Trophoblast cell (in vitro differentiated cells and primary cell): ENCODE measurements around the gene SRGAP3.

ENCODE experiments used
- DNase-seq, 2 donors: peaks; one replicate each; pipeline ENCODE4 v3.0.0-alpha.2; 2016
- H2AFZ ChIP-seq: 2 replicates; pipeline ENCODE4 v1.6.1; 2013; ENCODE audit warnings: low read length, moderate library complexity, mild to moderate bottlenecking; ENCODE audit not compliant: insufficient read depth, poor library complexity
- H2AK5ac ChIP-seq: 2 replicates; pipeline ENCODE4 v1.6.1; 2013; ENCODE audit warnings: mild to moderate bottlenecking, low read length
- H2BK120ac ChIP-seq: 2 replicates; pipeline ENCODE4 v1.6.1; 2013; ENCODE audit warnings: low read length, mild to moderate bottlenecking, moderate library complexity; ENCODE audit not compliant: insufficient read depth, poor library complexity
- H2BK12ac ChIP-seq: 2 replicates; pipeline ENCODE4 v1.6.1; 2013; ENCODE audit warnings: mild to moderate bottlenecking, low read length, moderate library complexity
- H2BK5ac ChIP-seq: 2 replicates; pipeline ENCODE4 v1.6.1; 2013; ENCODE audit warnings: low read length, low read depth, moderate library complexity, mild to moderate bottlenecking; ENCODE audit not compliant: poor library complexity
- H3K14ac ChIP-seq: 2 replicates; pipeline ENCODE4 v1.6.1; 2013; ENCODE audit warnings: mild to moderate bottlenecking, low read length
- H3K18ac ChIP-seq: 2 replicates; pipeline ENCODE4 v1.6.1; 2013; ENCODE audit warnings: mild to moderate bottlenecking, low read length
- H3K23ac ChIP-seq: 2 replicates; pipeline ENCODE4 v1.6.1; 2013; ENCODE audit warnings: low read length
- H3K27ac ChIP-seq: 2 replicates; pipeline ENCODE4 v1.5.1; 2013; ENCODE audit warnings: low read depth, mild to moderate bottlenecking, inconsistent platforms, low read length, moderate library complexity
- H3K27me3 ChIP-seq: 2 replicates; pipeline ENCODE4 v1.6.1; 2013; ENCODE audit warnings: inconsistent platforms, mild to moderate bottlenecking, low read length, moderate library complexity; ENCODE audit not compliant: insufficient read depth
- H3K36me3 ChIP-seq, 2 experiments: 1 replicate in 1 of 2; 2 replicates in 1 of 2; pipeline ENCODE4 v1.6.1; 2013; ENCODE audit warnings: low read length in 2 of 2, mild to moderate bottlenecking in 2 of 2, moderate library complexity in 1 of 2; ENCODE audit not compliant: insufficient read depth in 2 of 2, control insufficient read depth in 1 of 2
- H3K4ac ChIP-seq: 2 replicates; pipeline ENCODE4 v1.6.1; 2013; ENCODE audit warnings: low read depth, mild to moderate bottlenecking, low read length, moderate library complexity
- H3K4me1 ChIP-seq, 2 experiments: 1 replicate in 1 of 2; 2 replicates in 1 of 2; pipeline ENCODE4 v1.6.1; 2013; ENCODE audit warnings: low read length in 2 of 2, mild to moderate bottlenecking in 2 of 2, moderate library complexity in 1 of 2; ENCODE audit not compliant: insufficient read depth in 2 of 2, control insufficient read depth in 1 of 2
- H3K4me2 ChIP-seq: 2 replicates; pipeline ENCODE4 v1.6.1; 2013; ENCODE audit warnings: inconsistent platforms, mild to moderate bottlenecking, low read length, moderate library complexity
- H3K4me3 ChIP-seq: 2 replicates; pipeline ENCODE4 v1.5.1; 2013; ENCODE audit warnings: mild to moderate bottlenecking, low read depth, low read length, inconsistent platforms
- H3K79me1 ChIP-seq: one replicate; pipeline ENCODE4 v1.6.1; 2013; ENCODE audit warnings: low read length
- H3K79me2 ChIP-seq: 2 replicates; pipeline ENCODE4 v1.6.1; 2013; ENCODE audit warnings: low read length, mild to moderate bottlenecking; ENCODE audit not compliant: control insufficient read depth, insufficient read depth, poor library complexity
- H3K9ac ChIP-seq: 2 replicates; pipeline ENCODE4 v1.6.1; 2013; ENCODE audit warnings: mild to moderate bottlenecking, low read length
- H3K9me3 ChIP-seq: 2 replicates; pipeline ENCODE4 v1.6.1; 2013; ENCODE audit warnings: low read depth, mild to moderate bottlenecking, control low read depth, inconsistent platforms, low read length; ENCODE audit not compliant: insufficient read depth
- H4K12ac ChIP-seq: 2 replicates; pipeline ENCODE4 v1.6.1; 2013; ENCODE audit warnings: low read depth, mild to moderate bottlenecking, low read length, moderate library complexity
- H4K8ac ChIP-seq: 2 replicates; pipeline ENCODE4 v1.6.1; 2013; ENCODE audit warnings: low read depth, mild to moderate bottlenecking, low read length, moderate library complexity
- H4K91ac ChIP-seq: one replicate; pipeline ENCODE4 v1.6.1; 2013; ENCODE audit warnings: low read depth, mild to moderate bottlenecking, low read length, moderate library complexity
- WGBS: extraction: QIAGEN DNeasy Blood & Tissue Kit; methylation state at CpG from one replicate; pipeline ENCODE4 v1.1.7; 2013; ENCODE audit warnings: missing lambda C conversion rate; ENCODE audit not compliant: insufficient read length, insufficient coverage; ENCODE audit errors: extremely low coverage; 5-methylcytosine and 5-hydroxymethylcytosine counted together

SRGAP3 gene

GRCh38 chr3:8984081-8984480 lies 265.4 kb downstream of the SRGAP3 start:
- Histone ChIP-seq H3K14ac (no peak overlapping the region), H3K79me2 (peaks cover under 1% of the 10 kb centered on the region), H2AK5ac (no peak overlapping the region), H2BK5ac (no peak overlapping the region), H3K4me1 (peaks cover 8 to 17% of the 10 kb centered on the region in 2 experiments), H2BK12ac (no peak overlapping the region), H3K23ac (no peak overlapping the region), H3K4me2 (no peak overlapping the region), H3K36me3 (no peaks in the 10 kb centered on the region), H3K27me3 (no peaks in the 10 kb centered on the region), H3K18ac (no peak overlapping the region), H3K9me3 (peaks cover 3% of the 10 kb centered on the region), H4K12ac (no peak overlapping the region), H2AFZ (no peak overlapping the region), H2BK120ac (no peak overlapping the region), H3K79me1 (peaks cover 12% of the 10 kb centered on the region), H4K8ac (no peak overlapping the region), H3K4me3 (no peak overlapping the region), H4K91ac (no peak overlapping the region), H3K27ac (no peak overlapping the region), H3K9ac (no peak overlapping the region), H3K4ac (no peak overlapping the region)
- WGBS, result no CpG with 5 or more reads among the region's 6 CpGs
- DNase-seq, result no peak

- no CpG with 5 or more reads among the region's 5 CpGs for WGBS
- Histone ChIP-seq H3K14ac (no peak overlapping the region), H2BK5ac (no peak overlapping the region), H2BK120ac (no peak overlapping the region), H3K18ac (no peak overlapping the region), H3K27ac (no peak overlapping the region), H3K4me3 (no peak overlapping the region), H3K79me2 (no peaks in the 10 kb centered on the region), H3K9me3 (peaks cover 3% of the 10 kb centered on the region), H3K36me3 (no peaks in the 10 kb centered on the region), H4K8ac (no peak overlapping the region), H2BK12ac (no peak overlapping the region), H4K91ac (peak overlapping the region; percentile 18), H2AFZ (no peak overlapping the region), H3K27me3 (no peaks in the 10 kb centered on the region), H3K79me1 (peaks cover 8% of the 10 kb centered on the region), H2AK5ac (no peak overlapping the region), H3K23ac (no peak overlapping the region), H3K4me1 (peaks cover 7 to 13% of the 10 kb centered on the region in 2 experiments), H3K4ac (no peak overlapping the region), H3K9ac (no peak overlapping the region), H4K12ac (no peak overlapping the region), H3K4me2 (no peak overlapping the region)
- no peak for DNase-seq
Observed at GRCh38 chr3:8983591-8983990, 265.9 kb downstream of the SRGAP3 start.

GRCh38 chr3:8983026-8983425 lies 266.4 kb downstream of the SRGAP3 start:
- Histone ChIP-seq H3K18ac (no peak overlapping the region), H4K12ac (no peak overlapping the region), H3K27me3 (no peaks in the 10 kb centered on the region), H3K4ac (no peak overlapping the region), H3K9me3 (peaks cover 3% of the 10 kb centered on the region), H3K79me2 (no peaks in the 10 kb centered on the region), H3K4me2 (no peak overlapping the region), H2AFZ (no peak overlapping the region), H3K79me1 (peaks cover 7% of the 10 kb centered on the region), H4K8ac (peak overlapping the region; percentile 50), H3K27ac (no peak overlapping the region), H3K4me1 (peaks cover 7 to 10% of the 10 kb centered on the region in 2 experiments), H3K9ac (no peak overlapping the region), H2BK12ac (peak overlapping the region; percentile 59), H3K23ac (no peak overlapping the region), H2AK5ac (no peak overlapping the region), H3K14ac (peak overlapping the region; percentile 47), H3K4me3 (no peak overlapping the region), H2BK5ac (peak overlapping the region; percentile 10), H2BK120ac (peak overlapping the region; percentile 31), H4K91ac (peak overlapping the region; percentile 39), H3K36me3 (no peaks in the 10 kb centered on the region)
- WGBS, result no CpG with 5 or more reads among the region's 1 CpG
- no peak for DNase-seq

- Histone ChIP-seq H3K4me3 (no peak overlapping the region), H3K79me1 (peaks cover 5% of the 10 kb centered on the region), H3K18ac (no peak overlapping the region), H4K91ac (no peak overlapping the region), H3K27me3 (no peaks in the 10 kb centered on the region), H3K79me2 (no peaks in the 10 kb centered on the region), H2BK5ac (no peak overlapping the region), H3K9ac (no peak overlapping the region), H3K14ac (no peak overlapping the region), H3K23ac (no peak overlapping the region), H2BK120ac (no peak overlapping the region), H3K4me1 (peaks cover 4 to 6% of the 10 kb centered on the region in 2 experiments), H2BK12ac (no peak overlapping the region), H3K4me2 (no peak overlapping the region), H3K36me3 (no peaks in the 10 kb centered on the region), H2AK5ac (no peak overlapping the region), H4K12ac (no peak overlapping the region), H3K4ac (no peak overlapping the region), H3K9me3 (peaks cover 3% of the 10 kb centered on the region), H3K27ac (no peak overlapping the region), H2AFZ (no peak overlapping the region), H4K8ac (no peak overlapping the region)
- DNase-seq, result no peak
- WGBS, result no CpG with 5 or more reads among the region's 5 CpGs
Observed at GRCh38 chr3:8982509-8982908, 266.9 kb downstream of the SRGAP3 start.
